MM.1S (cell line): ENCODE measurements around the gene CKM.

Source experiments
- DNase-seq: peaks from one replicate; pipeline ENCODE4 v3.0.0-alpha.2; 2015
- H2AFZ ChIP-seq: fragments of 300-600 bp; sonication (generic); 2 replicates; pipeline ENCODE4 v1.6.0; 2016; ENCODE audit warnings: antibody characterized with exemption, low read length
- H3F3A ChIP-seq: fragments of 300-600 bp; sonication (generic); 2 replicates; pipeline ENCODE4 v1.6.1; 2016; ENCODE audit warnings: mild to moderate bottlenecking, antibody characterized with exemption, low read length, moderate library complexity, mixed read lengths; ENCODE audit not compliant: insufficient read depth
- H3K27ac ChIP-seq: fragments of 300-600 bp; sonication (generic); 2 replicates; pipeline ENCODE4 v1.5.1; 2016; ENCODE audit warnings: mild to moderate bottlenecking, low read length
- H3K27me3 ChIP-seq: fragments of 300-600 bp; sonication (generic); replicated peaks from 2 replicates; pipeline ENCODE4 v1.6.0; 2016; ENCODE audit warnings: low read length; ENCODE audit not compliant: insufficient read depth
- H3K36me3 ChIP-seq: fragments of 300-600 bp; sonication (generic); replicated peaks from 2 replicates; pipeline ENCODE4 v1.6.1; 2016; ENCODE audit warnings: mild to moderate bottlenecking, low read length, mixed read lengths; ENCODE audit not compliant: insufficient read depth
- H3K4me1 ChIP-seq: fragments of 300-600 bp; sonication (generic); 2 replicates; pipeline ENCODE4 v1.6.1; 2016; ENCODE audit warnings: low read length, mixed read lengths
- H3K4me2 ChIP-seq: fragments of 300-600 bp; sonication (generic); 2 replicates; pipeline ENCODE4 v1.6.0; 2016; ENCODE audit warnings: low read depth, low read length
- H3K4me3 ChIP-seq: fragments of 300-600 bp; sonication (generic); 2 replicates; pipeline ENCODE4 v1.5.1; 2016; ENCODE audit warnings: low read length, mixed read lengths
- H3K79me2 ChIP-seq: fragments of 300-600 bp; sonication (generic); 2 replicates; pipeline ENCODE4 v1.6.1; 2016; ENCODE audit warnings: mixed run types, low read length, mixed read lengths
- H3K9ac ChIP-seq: fragments of 300-600 bp; sonication (generic); 2 replicates; pipeline ENCODE4 v1.6.1; 2016; ENCODE audit warnings: low read length, mixed read lengths
- H3K9me2 ChIP-seq: fragments of 300-600 bp; sonication (generic); replicated peaks from 2 replicates; pipeline ENCODE4 v1.6.1; 2016; ENCODE audit warnings: mild to moderate bottlenecking, low read length, mixed read lengths; ENCODE audit not compliant: insufficient read depth
- H3K9me3 ChIP-seq: fragments of 300-600 bp; sonication (generic); replicated peaks from 2 replicates; pipeline ENCODE4 v1.6.1; 2016; ENCODE audit warnings: mild to moderate bottlenecking, low read length, mixed read lengths; ENCODE audit not compliant: insufficient read depth
- H4K20me1 ChIP-seq: fragments of 300-600 bp; sonication (generic); 2 replicates; pipeline ENCODE4 v1.6.1; 2016; ENCODE audit warnings: mild to moderate bottlenecking, low read length, moderate library complexity, mixed read lengths; ENCODE audit not compliant: insufficient read depth
- CTCF ChIP-seq: fragments of 300-600 bp; sonication (generic); IDR thresholded peaks from 2 replicates; pipeline ENCODE4 v1.5.1; 2016; ENCODE audit warnings: antibody characterized with exemption, low read length, mixed read lengths
- EZH2 ChIP-seq: fragments of 300-600 bp; sonication (generic); optimal IDR thresholded peaks from 2 replicates; pipeline ENCODE3; 2017; ENCODE audit warnings: low read depth, mild to moderate bottlenecking, antibody characterized with exemption, low read length, mixed read lengths
- EZH2phosphoT487 ChIP-seq: fragments of 300-600 bp; sonication (generic); IDR thresholded peaks from 2 replicates; pipeline ENCODE4 v1.6.1; 2018; ENCODE audit warnings: antibody characterized with exemption, low read length

CKM gene

GRCh38 chr19:45349126-45349415 lies 26.4 kb upstream of the CKM start:
- no peak for TF ChIP-seq CTCF
- no peak for TF ChIP-seq EZH2
- no peak for TF ChIP-seq EZH2phosphoT487
- H3K79me2 ChIP-seq = no peaks in the 10 kb centered on the region
- H3K9ac ChIP-seq = no peak overlapping the region
- H3K4me2 ChIP-seq = no peak overlapping the region
- no peaks in the 10 kb centered on the region for H3K9me3 ChIP-seq
- H2AFZ ChIP-seq = no peak overlapping the region
- H3K27me3 ChIP-seq = peaks cover 32% of the 10 kb centered on the region
- H3K4me3 ChIP-seq = no peak overlapping the region
- H3F3A ChIP-seq = no peaks in the 10 kb centered on the region
- no peaks in the 10 kb centered on the region for H4K20me1 ChIP-seq
- H3K9me2 ChIP-seq = no peaks in the 10 kb centered on the region
- no peaks in the 10 kb centered on the region for H3K4me1 ChIP-seq
- no peaks in the 10 kb centered on the region for H3K36me3 ChIP-seq
- no peak for DNase-seq
- no peak overlapping the region for H3K27ac ChIP-seq

- Histone ChIP-seq H3K36me3 (no peaks in the 10 kb centered on the region), H3K4me1 (no peaks in the 10 kb centered on the region), H4K20me1 (no peaks in the 10 kb centered on the region), H3K4me3 (no peak overlapping the region), H2AFZ (no peak overlapping the region), H3K4me2 (no peak overlapping the region), H3K27me3 (peaks cover 32% of the 10 kb centered on the region), H3F3A (no peaks in the 10 kb centered on the region), H3K27ac (no peak overlapping the region), H3K9me3 (no peaks in the 10 kb centered on the region), H3K79me2 (no peaks in the 10 kb centered on the region), H3K9me2 (no peaks in the 10 kb centered on the region), H3K9ac (no peak overlapping the region)
- TF ChIP-seq EZH2phosphoT487 = no peak
- TF ChIP-seq CTCF = no peak
- no peak for TF ChIP-seq EZH2
- no peak for DNase-seq
These were observed 25.9 kb upstream of the CKM start for GRCh38 chr19:45348367-45349125.

DNA sequence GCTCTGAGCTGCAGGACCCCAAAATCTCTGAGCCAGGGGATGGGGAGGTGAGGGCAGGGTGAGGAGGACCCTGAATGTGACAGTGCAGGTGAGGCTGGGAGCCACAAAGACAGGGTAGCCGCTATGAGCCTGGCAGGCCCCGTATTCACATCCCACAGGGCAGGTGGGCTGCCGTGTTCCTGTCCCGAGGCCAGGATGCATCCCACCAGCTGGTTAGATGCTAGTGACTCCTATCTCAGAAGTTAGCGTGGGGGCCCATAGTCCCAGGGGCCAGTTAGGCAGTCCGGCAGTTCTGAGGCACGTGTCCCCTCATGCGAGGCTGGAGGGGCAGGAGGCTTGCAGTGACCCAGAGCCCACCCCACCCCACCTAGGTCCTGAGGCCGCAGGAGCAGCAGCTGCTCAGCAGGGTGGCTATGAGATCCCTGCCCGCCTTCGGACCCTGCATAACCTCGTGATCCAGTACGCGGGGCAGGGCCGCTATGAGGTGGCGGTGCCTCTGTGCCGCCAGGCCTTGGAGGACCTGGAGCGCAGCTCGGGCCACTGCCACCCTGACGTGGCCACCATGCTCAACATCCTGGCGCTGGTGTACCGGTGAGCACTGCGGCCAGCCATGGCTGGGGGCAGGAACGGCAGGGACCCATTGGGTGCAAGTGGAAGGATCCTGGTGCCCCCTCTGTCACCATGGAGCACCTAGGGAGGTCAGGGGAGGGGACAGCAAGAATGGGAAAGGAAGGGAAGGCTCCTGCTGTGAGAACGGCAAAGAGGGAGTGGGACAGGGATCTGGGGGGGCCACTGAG lies 25.1 kb upstream of the CKM start:
- Histone ChIP-seq H3K79me2 (no peaks in the 10 kb centered on the region), H3K36me3 (no peaks in the 10 kb centered on the region), H2AFZ (no peak overlapping the region), H3K27me3 (peaks cover 36% of the 10 kb centered on the region), H3K27ac (no peak overlapping the region), H4K20me1 (no peaks in the 10 kb centered on the region), H3K4me1 (no peaks in the 10 kb centered on the region), H3K4me2 (no peak overlapping the region), H3F3A (no peaks in the 10 kb centered on the region), H3K9me3 (no peaks in the 10 kb centered on the region), H3K9ac (no peak overlapping the region), H3K4me3 (no peak overlapping the region), H3K9me2 (no peaks in the 10 kb centered on the region)
- TF ChIP-seq CTCF (no peak), EZH2phosphoT487 (no peak), EZH2 (no peak)
- no peak for DNase-seq
